HG03439 (cell line): ENCODE measurements around the gene MICU1.
A peak's percentile ranks its signal among the peaks of the same experiment; 100 is the strongest.
"Not testable (repeated sequence)": the region's sequence is repeated elsewhere in the genome, so short reads cannot be mapped to it uniquely, and the experiment has no call there.

Experiments
- ATAC-seq: cut with Tn5 transposase; IDR thresholded peaks from one replicate; pipeline ENCODE4 v1.9.1; 2021; ENCODE audit warnings: mild to moderate bottlenecking, moderate library complexity; ENCODE audit not compliant: unreplicated experiment

Gene MICU1, protein sequence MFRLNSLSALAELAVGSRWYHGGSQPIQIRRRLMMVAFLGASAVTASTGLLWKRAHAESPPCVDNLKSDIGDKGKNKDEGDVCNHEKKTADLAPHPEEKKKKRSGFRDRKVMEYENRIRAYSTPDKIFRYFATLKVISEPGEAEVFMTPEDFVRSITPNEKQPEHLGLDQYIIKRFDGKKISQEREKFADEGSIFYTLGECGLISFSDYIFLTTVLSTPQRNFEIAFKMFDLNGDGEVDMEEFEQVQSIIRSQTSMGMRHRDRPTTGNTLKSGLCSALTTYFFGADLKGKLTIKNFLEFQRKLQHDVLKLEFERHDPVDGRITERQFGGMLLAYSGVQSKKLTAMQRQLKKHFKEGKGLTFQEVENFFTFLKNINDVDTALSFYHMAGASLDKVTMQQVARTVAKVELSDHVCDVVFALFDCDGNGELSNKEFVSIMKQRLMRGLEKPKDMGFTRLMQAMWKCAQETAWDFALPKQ

DNA sequence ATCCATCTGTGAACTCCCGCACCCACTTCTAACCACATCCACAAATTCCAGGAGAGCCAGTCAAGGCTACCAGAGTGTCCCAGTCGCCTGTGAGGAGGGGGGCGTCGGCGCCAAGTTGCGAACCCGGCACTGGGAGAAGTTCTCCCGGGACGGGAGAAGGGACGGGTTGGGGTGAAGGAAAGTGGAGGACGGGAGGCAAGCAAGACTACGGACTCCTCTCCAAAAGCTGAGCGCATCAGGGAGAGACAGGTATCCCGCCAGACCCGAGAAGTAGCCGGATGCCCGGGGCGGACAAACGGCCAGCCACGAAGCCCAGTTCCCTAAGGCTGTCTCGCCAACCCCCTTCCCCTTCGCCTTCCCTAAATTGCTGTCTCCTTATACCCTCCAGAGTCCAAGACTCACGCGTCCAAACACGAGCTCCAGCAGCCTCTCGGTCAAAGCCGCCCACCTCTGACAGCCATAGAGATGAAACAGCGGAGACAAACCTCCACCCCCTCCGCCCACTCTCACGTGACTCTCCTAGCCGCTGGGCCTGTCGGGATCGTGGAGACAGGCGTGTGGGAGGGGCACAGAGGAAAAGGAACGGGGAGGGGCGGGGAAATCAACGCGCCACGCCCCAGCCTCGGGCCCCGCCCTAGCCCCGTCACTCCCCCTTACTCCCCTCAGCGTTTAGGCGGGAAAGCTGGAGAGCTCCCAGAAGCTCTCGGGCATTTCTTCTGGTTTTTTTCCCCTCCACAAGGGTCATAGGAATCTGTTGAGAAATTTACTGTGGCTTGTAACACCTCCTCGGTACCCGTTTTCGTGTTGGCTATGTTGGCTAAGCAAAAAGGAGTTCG lies at the start of gene MICU1:
Gene MICU1 (minus strand): TSS at position 472 of the 836 bp plus-strand sequence. CDS start 59,286 bp downstream, outside the sequence.
- ATAC-seq, result peak; percentile 99

DNA sequence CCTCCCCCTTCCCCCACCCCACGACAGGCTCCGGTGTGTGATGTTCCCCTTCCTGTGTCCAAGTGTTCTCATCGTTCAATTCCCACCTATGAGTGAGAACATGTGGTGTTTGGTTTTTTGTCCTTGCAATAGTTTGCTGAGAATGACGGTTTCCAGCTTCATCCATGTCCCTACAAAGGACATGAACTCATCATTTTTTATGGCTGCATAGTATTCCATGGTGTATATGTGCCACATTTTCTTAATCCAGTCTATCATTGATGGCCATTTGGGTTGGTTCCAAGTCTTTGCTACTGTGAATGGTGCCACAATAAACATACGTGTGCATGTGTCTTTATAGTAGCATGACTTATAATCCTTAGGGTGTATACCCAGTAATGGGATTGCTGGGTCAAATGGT lies 48.3 kb upstream of the MICU1 start:
- ATAC-seq, result not testable (repeated sequence)

DNA sequence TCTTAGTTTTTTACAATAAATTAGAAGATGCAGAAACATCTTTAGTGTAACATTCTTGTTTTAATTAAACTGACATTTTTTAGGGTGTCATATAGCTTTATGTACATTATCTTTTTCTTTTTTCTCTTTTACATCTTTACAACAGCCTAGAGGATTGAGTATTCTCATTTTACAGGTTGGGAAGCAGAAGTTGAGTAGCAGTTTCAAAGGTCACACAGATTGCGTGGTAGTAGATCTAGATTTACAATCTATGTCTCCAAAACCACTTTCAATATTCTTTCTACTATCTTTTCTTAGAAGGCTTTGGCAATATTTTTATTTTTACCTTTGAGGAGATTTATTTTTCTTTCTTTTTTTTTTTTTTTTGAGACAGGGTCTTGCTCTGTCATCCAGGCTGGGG lies 47.4 kb upstream of the MICU1 start:
- no peak for ATAC-seq

DNA sequence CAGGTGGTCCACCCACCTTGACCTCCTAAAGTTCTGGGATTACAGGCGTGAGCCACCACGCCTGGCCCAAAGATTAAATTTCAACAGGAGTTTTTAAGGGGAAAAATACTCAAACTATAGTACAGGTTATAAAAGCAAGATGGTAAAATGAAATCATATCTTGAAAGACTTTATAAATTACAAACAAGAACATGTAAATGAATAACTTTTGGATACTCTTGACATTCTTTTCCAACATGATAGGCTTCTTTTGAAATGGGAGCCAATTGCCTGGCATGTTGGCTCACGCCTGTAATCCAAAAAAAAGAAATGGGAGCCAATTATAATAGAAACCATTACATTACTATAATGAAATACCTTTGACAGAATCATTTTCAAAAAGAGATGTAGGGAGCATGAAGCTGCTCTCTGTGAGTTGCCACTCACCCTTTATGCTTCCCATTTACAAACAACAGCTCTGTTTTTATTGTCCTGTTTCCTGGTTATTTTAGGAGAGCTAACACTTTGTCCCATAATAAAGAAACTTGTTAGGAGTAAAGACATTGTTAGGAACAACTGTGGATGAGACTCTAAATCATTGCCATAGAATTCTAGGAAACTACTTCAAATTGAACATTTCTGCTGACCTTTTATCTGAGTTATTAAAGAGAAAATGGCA lies 41.5 kb upstream of the MICU1 start:
- ATAC-seq, result no peak

DNA sequence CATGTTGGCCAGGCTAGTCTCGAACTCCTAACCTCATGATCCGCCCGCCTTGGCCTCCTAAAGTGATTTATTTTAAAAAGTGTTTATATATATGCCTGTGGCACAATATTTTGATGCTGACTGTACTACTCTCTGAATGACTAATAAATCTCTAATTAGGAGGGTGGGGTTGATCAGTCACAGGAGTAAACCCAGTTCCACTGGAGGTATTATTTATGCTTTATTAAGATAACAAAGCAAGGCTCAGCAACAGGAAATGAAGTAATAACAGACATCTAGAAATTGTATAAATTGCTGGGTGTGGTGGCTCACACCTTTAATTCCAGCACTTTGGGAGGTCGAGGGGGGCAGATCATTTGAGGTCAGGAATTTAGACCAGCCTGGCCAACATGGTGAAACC lies 40.0 kb upstream of the MICU1 start:
- ATAC-seq, result no peak

DNA sequence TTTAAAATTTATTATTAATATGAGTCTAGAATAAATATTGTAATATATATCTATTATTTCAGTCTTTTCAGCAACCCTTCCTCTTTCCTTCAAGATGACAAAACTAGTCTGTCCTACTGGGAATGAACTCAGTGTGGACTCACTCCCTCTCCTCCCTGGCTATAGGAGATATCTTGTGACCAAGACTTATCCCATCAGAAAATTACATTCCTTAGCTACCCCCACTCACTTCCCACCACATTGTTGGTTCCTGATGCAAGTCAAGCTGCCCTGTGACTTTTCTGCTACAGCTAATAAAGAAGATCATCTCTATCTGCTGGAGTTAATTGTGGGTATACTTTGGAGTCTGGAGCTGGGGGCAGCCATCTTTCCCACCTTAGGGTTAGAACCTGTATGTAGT lies 38.1 kb upstream of the MICU1 start:
- no peak for ATAC-seq

DNA sequence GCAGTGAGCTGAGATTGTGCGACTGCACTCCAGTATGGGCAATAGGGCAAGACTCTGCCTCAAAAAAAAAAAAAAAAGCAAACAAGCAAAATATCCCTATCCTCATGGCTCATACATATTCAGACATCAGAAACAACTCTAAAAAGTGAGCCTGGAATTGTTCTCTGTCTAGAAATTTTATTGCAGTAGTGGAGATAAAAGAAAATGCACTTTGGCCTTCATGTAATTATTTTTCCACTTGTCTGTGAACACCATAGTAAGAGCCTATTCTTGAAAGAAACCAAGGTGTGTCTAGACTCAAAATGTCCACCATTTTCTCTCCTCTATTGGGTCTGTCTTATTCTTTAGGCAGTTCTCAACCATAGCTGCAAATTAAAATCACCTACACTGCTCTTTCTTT lies 35.6 kb upstream of the MICU1 start:
- ATAC-seq, result no peak

DNA sequence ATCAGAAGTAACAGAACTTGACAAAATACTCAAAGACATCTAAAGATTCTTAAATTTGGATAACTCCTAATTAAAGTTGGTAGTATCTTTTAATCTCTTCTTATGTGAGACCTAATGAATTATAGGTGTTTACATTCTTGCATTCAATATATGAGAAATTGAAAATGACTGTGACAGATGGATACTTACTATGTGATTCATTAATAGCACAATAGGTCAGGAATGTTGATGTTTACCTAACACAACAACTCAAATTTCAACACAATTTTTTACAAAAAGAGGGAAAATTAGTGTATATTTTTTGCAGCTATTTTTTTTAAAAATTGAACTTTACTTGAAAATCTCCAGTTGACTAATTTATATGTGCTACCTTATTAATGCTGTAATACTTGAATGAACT lies 34.3 kb upstream of the MICU1 start:
- no peak for ATAC-seq

DNA sequence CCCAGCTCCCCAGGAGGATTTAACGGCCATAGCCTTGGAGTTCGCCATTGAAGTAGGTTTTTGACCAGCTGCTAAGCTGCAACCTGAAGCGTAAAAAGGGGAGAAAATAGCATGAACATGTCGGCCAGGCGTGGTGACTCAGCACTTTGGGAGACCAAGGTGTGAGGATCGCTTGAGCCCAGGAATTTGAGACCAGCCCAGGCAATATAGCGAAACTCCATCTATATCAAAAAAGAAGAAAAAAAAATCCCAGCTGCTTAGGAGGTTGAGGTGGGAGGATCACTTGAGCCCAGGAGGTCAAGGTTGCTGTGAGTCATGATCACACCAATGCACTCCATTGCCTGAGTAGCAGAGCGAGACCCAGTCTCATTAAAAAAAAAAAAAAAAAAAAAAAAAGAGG lies 33.8 kb upstream of the MICU1 start:
- ATAC-seq, result no peak

DNA sequence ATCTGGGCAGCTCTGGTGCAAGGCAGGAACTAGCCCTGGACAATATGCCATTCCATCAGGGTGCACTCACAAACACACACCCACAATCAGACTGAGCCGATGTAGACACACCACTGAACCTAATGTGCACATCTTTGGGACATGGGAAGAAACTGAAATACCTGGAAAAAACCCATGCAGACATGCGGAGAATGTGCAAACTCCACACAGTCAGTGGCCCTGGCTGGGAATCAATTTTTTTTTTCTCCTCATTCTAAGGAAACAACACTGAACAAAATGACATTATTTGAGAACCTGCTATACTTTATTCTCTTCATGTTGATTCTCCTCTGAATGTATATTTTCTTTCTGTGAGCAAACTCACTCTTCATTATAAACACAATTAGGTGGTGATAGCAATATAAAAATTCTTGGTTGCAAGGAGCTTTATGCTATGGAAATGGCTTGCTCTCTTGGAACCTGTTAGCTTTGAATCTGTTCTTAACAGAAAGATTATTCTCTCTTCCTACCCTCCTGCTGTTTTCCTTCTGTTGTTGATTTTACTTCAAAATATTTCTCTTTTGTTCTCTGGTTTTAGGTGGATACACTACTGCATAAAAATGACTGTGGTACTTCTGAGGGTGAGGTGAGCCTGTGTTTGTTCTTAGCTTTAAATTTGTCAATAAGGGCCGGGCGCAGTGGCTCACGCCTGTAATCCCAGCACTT lies 33.0 kb upstream of the MICU1 start:
- ATAC-seq, result no peak

DNA sequence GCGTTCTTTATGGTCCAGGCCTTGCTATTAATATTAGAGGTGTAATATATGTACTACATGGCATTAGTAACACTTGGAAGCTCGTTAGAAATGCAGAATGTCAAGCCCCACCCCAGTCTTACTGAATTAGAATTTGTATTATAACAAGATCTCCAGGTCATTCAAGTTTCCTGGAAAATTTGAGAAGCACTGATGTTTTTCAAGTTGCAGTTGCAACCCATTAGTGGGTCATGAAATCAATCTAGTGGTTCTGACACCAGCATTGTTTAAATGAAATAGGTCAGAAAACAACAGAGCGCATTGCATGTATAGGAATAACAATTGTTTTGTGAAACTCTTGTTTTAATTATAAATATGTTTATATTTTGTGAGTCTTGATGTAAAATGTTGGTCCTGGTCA lies 28.8 kb upstream of the MICU1 start:
- ATAC-seq, result no peak

DNA sequence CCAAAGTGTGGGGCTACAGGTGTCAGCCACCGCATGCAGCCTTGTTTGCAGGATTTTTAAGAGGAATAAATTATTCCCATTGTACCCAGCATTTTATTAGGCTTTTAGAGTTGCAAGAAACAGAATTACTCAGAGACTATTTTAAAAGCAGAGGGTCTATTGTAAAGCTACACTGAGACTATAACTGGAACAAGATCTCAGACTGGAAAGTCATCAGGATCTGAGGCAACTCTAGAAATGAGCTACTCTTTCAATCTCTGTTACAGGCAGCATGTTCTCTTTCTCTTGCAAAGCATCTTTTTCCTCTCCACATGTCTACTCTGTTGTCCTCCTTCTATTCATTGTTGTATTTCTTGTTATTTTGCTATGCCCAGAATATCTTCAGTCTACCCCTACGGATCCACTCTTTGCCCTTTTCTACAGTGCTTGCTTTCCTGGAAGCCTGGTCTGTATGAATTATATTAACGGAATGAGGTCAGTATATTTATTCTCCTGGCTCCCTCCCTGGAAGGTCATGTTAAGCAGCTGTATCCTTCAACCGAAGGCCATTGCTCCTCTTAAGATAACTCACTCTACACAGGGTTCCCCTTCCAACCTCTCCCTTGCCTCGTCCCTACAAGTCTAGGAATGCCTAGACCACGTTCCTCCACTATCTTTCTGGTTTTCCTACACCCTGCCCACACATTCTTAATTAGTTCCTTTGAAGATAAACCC lies 27.7 kb upstream of the MICU1 start:
- no peak for ATAC-seq

DNA sequence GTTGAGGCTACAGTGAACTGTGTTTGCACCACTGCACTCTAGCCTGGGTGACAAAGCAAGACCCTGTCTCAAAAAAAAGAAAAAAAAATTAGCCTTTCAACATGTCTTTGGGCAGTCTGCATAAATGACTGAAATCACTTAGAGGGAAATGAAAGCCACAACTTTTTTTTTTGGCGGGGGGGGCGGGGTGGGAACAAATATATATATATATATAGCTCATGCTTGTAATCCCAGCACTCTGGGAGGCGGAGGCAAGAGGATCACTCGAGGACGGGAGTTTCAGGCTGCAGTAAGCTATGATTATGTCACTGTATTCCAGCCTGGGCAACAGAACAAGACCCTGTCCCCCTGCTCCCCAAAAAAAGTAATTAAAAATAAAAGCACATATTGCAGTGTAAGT lies 23.4 kb upstream of the MICU1 start:
- ATAC-seq, result no peak

DNA sequence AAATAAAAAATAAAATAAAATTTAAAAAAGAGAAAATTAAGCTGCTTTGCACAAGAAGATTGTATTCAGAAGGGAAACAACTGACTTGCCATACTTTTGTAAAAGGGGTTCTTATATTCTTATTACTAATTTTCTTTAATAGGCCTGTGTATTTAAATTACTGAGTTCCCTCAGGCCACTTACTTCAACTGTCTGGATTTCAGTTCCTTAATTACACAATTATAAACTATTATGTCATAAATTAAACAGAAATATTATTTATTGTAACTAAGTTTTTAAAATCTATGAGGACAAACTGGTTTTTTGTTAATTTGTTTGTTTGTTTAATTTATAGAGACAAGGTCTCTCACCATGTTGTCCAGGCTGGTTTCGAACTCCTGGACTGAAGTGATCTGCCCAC lies 22.4 kb upstream of the MICU1 start:
- ATAC-seq, result no peak

DNA sequence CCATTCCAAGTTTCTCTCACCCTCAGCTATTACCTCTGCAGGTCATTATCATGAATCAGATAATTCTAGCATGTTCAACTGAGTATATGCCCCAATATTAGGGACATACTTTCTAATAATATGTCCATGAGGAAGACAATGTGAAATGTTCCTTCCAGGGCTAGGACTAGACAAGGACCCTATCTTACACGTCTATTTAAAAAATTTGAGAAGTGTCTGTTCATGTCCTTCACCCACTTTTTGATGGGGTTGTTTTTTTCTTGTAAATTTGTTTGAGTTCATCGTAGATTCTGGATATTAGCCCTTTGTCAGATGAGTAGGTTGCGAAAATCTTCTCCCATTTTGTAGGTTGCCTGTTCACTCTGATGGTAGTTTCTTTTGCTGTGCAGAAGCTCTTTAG lies 21.1 kb upstream of the MICU1 start:
- not testable (repeated sequence) for ATAC-seq

DNA sequence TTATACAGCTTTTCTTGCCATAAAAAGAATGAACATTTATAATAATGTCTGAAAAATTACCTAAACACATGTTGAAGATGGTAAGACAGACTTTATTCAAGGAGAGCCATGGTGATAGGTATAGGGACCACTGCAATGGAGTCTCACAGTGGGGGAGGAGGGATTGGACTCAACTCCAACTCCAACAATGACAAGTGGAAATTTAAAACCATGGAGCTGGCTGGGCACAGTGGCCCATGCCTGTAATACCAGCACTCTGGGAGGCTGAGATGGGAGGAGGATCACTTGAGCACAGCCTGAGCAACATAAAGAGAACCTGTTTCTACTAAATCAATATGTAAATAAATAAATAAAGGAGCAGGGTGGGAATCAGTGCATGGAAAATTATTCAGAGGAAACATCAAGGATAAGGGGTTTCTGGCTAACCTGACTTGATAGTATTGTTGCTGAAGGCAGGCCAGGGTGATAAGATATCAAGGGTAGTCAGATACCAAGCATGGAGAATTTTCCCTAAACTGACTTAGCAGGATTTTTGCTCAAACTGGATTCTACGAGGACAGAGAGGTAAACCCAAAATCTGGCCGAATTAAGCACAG lies 19.5 kb upstream of the MICU1 start:
- ATAC-seq, result no peak

DNA sequence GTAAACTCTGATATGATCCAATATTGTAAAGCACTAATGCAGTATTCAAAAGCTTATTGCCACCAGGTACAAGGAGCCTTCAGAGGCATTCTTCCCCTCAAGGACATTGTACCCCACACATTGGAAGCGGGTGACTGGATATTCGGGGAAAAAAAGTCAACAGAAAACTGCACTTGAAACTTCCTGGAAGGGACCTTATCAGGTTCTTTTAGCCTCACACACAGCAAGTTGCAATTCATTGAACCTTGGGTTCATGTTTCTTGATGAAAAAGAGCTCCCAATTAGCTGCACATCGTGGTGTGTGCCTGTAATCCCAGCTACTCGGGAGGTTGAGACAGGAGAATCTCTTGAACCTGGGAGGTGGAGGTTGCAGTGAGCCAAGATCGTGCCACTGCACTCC lies 16.4 kb upstream of the MICU1 start:
- no peak for ATAC-seq

DNA sequence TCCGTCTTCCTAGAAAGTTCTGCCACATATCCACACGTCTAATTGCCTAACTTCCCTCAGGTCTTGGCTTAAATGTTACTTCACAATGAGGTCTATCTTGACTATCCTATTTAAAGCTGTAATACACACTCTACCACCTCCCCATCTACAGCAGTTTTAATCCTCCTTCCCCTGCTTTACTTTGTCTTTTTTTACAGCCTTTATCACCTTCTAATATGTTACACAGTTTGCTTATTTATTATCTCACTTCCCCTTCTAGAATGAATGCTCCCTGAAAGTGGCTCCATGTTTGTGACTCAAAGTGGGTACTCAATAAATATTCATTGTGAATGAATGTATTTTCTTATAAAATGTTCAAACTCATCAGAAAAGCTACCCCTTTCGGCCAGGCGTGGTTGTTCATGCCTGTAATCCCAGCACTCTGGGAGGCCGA lies 13.6 kb upstream of the MICU1 start:
- ATAC-seq, result no peak

DNA sequence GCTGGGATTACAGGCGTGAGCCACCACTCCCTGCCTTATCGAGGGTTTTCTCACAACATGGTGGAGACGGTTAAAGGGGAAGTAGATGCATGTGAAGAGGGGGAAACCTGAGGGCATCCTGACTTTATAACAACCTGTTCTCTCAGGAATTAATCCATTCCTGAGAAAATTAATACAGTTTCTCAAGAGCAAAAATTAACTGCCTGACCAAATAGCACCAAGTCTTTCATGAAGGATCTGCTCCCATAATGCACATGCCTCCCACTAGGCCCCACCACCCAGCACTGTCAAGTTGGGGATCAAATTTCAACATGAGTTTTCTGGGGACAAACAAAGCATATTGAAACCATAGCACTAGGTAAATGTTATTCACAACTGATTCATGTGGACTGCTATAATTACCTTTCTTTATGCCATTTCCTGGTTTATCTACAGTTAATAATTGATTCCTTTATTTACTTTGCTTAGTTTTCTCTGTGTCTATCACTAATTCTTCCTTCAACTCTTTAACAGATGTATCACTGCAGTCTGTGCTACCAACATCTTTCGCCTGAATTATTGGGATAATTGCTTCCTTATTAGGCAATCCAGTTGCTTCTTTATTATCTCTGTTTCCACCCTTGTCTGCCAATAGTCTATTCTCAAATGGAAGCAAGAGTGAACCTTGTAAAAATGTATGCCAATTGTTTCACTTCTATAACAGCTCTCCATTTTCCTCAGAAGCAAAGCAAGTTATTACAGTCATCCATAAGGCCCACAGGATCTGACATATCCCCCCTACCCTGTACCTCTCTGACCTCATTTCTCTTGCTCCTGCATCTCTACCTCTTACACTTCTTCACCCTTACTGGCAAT lies 12.9 kb upstream of the MICU1 start:
- no peak for ATAC-seq
